Skeletal muscle satellite cell (primary cell): Measurements from ENCODE around the gene BSG.

Experiments
- H3K27me3 ChIP-seq: 2 replicates; pipeline ENCODE4 v1.7.0; 2013; ENCODE audit warnings: low read length; ENCODE audit not compliant: control insufficient read depth, insufficient read depth
- H3K36me3 ChIP-seq: 2 replicates; pipeline ENCODE4 v1.7.0; 2013; ENCODE audit warnings: mild to moderate bottlenecking, control low read depth, low read length; ENCODE audit not compliant: insufficient read depth
- H3K4me1 ChIP-seq: 2 replicates; pipeline ENCODE4 v1.7.0; 2013; ENCODE audit warnings: low read length; ENCODE audit not compliant: control insufficient read depth, insufficient read depth
- H3K4me2 ChIP-seq: 2 replicates; pipeline ENCODE4 v1.7.0; 2013; ENCODE audit warnings: mild to moderate bottlenecking, low read length
- H3K4me3 ChIP-seq: 2 replicates; pipeline ENCODE4 v1.7.0; 2013; ENCODE audit warnings: low read length
- H3K9ac ChIP-seq: 2 replicates; pipeline ENCODE4 v1.7.0; 2013; ENCODE audit warnings: mild to moderate bottlenecking, low read depth, low read length, moderate library complexity
- H3K9me3 ChIP-seq: replicated peaks from 2 replicates; pipeline ENCODE4 v1.7.0; 2013; ENCODE audit warnings: mild to moderate bottlenecking, control low read depth, low read length

The BSG gene

DNA sequence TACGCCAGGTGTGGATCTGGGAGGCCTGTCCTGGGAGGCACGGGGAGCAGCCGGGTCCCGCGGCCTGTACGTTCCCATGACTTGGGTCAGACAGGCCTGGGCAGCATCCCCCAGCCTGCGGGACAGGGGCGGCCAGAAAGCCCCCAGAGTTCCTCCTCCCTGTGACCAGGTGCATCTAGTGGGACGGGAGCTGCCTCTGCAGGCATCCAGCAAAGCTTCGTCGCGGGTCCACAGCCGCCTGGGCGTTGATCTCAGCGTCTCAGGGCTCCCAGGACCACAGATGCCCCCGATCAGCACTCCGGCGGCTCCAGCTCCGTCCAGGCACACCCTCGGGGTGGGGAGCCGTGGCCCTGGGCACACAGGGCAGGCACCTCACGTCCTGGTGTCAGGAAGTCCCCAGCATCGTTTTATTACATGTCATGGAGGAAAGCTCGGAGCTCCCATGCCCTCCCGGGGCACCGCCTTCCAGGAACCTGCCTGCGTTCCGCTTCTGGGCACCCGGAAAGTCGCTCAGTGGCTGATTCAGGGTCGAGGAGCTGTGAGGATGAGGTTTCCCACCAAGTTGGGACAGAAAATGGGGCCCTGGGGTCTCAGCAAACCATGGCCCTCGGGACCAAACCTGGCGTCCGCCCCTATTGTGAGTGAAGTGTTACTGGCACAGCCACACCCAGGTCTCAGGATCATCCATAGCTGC is 30.1 kb upstream of the BSG start:
- Histone ChIP-seq H3K4me2 (no peak overlapping the region), H3K27me3 (no peaks in the 10 kb centered on the region), H3K4me3 (no peak overlapping the region), H3K9me3 (no peaks in the 10 kb centered on the region), H3K4me1 (no peaks in the 10 kb centered on the region), H3K36me3 (peaks cover 24% of the 10 kb centered on the region), H3K9ac (no peak overlapping the region)

GRCh38 chr19:543910-544608 is 28.3 kb upstream of the BSG start, which contains the start of gene GZMM:
Gene GZMM (plus strand): TSS chr19:544053. CDS start chr19:544072, 19 bp downstream.
- Histone ChIP-seq H3K36me3 (peaks cover 20% of the 10 kb centered on the region), H3K4me3 (no peak within 1 kb of the TSS), H3K9ac (no peak within 1 kb of the TSS), H3K4me2 (no peak within 1 kb of the TSS), H3K27me3 (no peaks in the 10 kb centered on the region), H3K9me3 (no peaks in the 10 kb centered on the region), H3K4me1 (no peaks in the 10 kb centered on the region)

- Histone ChIP-seq H3K4me1 (no peaks in the 10 kb centered on the region), H3K9ac (no peak overlapping the region)
These were observed 25.3 kb upstream of the BSG start for GRCh38 chr19:547117-547516.

GRCh38 chr19:547836-548720 is 24.3 kb upstream of the BSG start:
- Histone ChIP-seq H3K9me3 (no peaks in the 10 kb centered on the region), H3K36me3 (no peaks in the 10 kb centered on the region), H3K4me2 (no peak overlapping the region), H3K27me3 (no peaks in the 10 kb centered on the region), H3K4me1 (no peaks in the 10 kb centered on the region), H3K9ac (no peak overlapping the region), H3K4me3 (no peak overlapping the region)

More at GRCh38 chr19:547117-547516, 25.3 kb upstream of the BSG start:
- Histone ChIP-seq H3K27me3 (no peaks in the 10 kb centered on the region), H3K9me3 (no peaks in the 10 kb centered on the region), H3K4me2 (no peak overlapping the region), H3K4me3 (no peak overlapping the region), H3K36me3 (peaks cover 5% of the 10 kb centered on the region)

DNA sequence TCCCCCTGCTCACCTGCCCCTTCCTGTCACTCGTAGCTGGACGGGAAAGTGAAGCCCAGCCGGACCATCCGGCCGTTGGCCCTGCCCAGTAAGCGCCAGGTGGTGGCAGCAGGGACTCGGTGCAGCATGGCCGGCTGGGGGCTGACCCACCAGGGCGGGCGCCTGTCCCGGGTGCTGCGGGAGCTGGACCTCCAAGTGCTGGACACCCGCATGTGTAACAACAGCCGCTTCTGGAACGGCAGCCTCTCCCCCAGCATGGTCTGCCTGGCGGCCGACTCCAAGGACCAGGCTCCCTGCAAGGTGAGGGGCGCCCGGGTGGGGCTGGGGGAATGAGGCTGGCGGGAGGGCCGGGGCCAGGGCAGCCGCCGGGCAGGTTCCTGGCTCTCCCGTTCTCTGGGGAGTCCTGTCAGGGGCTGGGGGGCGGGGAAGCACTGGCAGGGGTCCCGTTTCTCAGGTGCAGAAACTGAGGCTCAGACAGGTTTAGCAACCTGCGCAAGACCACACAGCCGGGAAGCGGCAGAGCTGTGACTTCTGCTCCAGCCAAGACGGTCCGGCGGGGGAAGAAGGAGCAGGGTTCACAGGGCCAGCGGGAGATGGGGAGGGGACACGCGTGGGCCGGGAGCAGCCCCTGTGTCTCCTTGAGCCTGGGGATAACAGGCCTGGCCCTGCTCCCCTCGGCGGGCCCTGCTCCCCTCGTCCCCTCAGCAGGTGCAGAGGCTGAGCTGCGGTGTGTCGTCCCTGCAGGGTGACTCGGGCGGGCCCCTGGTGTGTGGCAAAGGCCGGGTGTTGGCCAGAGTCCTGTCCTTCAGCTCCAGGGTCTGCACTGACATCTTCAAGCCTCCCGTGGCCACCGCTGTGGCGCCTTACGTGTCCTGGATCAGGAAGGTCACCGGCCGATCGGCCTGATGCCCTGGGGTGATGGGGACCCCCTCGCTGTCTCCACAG is 23.2 kb upstream of the BSG start:
- Histone ChIP-seq H3K4me3 (no peak overlapping the region), H3K27me3 (no peaks in the 10 kb centered on the region), H3K4me2 (no peak overlapping the region), H3K36me3 (no peaks in the 10 kb centered on the region), H3K9ac (no peak overlapping the region), H3K9me3 (no peaks in the 10 kb centered on the region), H3K4me1 (no peaks in the 10 kb centered on the region)

DNA sequence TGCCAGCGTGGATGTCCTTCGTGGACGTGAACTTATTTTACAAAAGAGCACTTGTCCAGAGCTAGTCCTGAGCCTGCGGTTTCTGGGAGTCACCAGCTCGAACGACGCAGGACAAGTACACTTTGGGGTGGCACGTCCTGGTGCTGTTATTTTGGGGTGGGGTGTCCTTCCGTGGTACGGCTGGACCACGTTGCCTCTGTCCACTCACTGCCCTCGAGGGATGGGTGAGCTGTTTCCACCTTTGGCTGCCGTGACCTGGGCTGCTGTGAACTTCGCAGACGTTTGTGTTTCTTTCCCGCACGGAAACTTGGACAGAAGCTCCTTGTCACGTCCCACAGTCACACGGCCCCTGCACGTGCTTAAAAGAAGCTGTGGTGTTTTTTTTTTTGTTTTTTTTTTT is 17.6 kb upstream of the BSG start:
- Histone ChIP-seq H3K9ac (no peak overlapping the region), H3K4me2 (no peak overlapping the region), H3K27me3 (no peaks in the 10 kb centered on the region), H3K4me1 (peaks cover 6% of the 10 kb centered on the region), H3K36me3 (no peaks in the 10 kb centered on the region), H3K9me3 (no peaks in the 10 kb centered on the region), H3K4me3 (no peak overlapping the region)

DNA sequence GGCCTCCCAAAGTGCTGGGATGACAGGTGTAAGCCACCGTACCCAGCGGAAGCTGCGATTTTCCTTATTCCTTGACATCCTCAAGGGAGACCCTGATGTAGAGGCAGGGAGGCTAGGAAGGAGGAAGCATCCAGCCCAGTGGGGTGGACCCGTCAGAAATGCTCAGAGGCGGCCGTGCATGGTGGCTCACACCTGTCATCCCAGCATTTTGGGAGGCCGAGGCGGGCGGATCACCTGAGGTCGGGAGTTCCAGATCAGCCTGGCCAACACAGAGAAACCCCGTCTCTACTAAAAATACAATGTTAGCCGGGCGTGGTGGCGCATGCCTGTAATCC is 17.0 kb upstream of the BSG start:
- Histone ChIP-seq H3K9me3 (no peaks in the 10 kb centered on the region), H3K4me2 (no peak overlapping the region), H3K9ac (no peak overlapping the region), H3K4me1 (peaks cover 6% of the 10 kb centered on the region), H3K27me3 (no peaks in the 10 kb centered on the region), H3K4me3 (no peak overlapping the region), H3K36me3 (no peaks in the 10 kb centered on the region)

DNA sequence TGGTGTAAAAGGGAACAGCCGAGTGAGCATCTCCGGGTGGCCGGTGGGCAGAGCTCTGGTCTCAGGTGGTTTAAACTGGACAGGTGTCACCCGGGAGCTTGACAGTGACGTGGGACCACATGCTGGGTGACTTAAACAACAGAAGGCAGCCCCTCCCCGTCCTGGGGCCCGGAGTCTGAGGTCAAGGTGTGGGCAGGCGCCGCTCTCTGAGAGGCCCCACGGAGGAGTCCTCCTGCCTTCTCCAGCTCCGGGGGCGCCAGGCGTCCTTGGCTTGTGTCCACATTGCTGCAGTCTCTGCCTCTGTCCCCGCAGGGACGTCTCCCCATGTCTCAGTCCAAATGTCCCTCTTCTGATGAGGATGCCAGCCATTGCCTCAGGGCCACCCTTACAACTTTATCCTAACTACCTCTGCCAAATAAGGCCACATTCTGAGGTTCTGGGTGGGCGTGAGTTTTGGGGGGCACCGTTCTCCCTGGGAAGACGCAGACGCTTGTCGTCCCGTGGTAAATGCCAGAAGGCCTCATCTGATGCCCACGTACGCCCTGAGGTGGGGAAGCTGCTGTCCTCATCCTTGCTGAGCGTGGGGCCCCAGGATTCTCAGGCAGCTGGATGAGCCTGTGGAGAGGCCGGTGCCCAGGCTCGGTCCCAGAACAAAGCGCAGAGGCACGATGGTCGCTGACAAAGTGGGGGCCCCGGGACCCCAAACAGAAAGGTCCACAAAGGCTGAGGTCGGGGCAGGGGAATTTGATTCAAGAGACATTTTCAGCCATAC is 15.6 kb upstream of the BSG start:
- H3K4me1 ChIP-seq, result peaks cover 6% of the 10 kb centered on the region
- H3K36me3 ChIP-seq, result no peaks in the 10 kb centered on the region
- H3K4me3 ChIP-seq, result no peak overlapping the region
- no peaks in the 10 kb centered on the region for H3K27me3 ChIP-seq
- no peak overlapping the region for H3K4me2 ChIP-seq
- H3K9me3 ChIP-seq, result no peaks in the 10 kb centered on the region
- H3K9ac ChIP-seq, result no peak overlapping the region

GRCh38 chr19:558770-559439 is 13.5 kb upstream of the BSG start:
- Histone ChIP-seq H3K9me3 (no peaks in the 10 kb centered on the region), H3K36me3 (no peaks in the 10 kb centered on the region), H3K4me1 (peaks cover 6% of the 10 kb centered on the region), H3K4me3 (no peak overlapping the region), H3K4me2 (no peak overlapping the region), H3K27me3 (no peaks in the 10 kb centered on the region), H3K9ac (no peak overlapping the region)

DNA sequence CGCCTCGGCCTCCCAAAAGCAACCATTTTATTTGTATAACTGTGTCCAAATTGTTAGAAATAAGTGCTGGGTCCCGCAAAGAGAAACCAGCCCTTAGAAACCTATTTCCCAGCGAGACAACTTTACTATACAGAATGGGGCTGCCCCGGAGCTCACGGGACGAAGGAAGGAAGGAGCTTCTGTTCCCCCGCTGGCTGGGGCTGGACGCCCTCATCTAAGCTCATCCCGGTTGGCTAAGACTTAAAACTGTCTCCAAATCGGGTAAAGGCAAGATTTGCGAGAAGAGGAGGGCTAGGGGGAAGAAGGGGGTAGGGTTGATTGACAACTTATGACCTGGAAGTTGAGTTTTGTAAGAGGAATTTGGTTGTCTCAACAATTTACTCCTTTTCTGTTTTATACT is 12.3 kb upstream of the BSG start:
- peaks cover 6% of the 10 kb centered on the region for H3K4me1 ChIP-seq
- no peak overlapping the region for H3K4me2 ChIP-seq
- no peak overlapping the region for H3K4me3 ChIP-seq
- H3K9ac ChIP-seq, result no peak overlapping the region
- no peaks in the 10 kb centered on the region for H3K27me3 ChIP-seq
- no peaks in the 10 kb centered on the region for H3K36me3 ChIP-seq
- no peaks in the 10 kb centered on the region for H3K9me3 ChIP-seq
